GM12801 (cell line): ENCODE results near the gene RFT1.

Source experiments
- TF ChIP-seq, protein P1 (sequence below): IDR thresholded peaks from one replicate; pipeline ENCODE4 v1.5.1; 2011; ENCODE audit warnings: control low read depth; ENCODE audit not compliant: insufficient read length; ENCODE audit errors: extremely low read depth

Gene RFT1

GRCh38 chr3:53039376-53039752, 90.9 kb downstream of the RFT1 start:
- TF ChIP-seq, protein P1, sequence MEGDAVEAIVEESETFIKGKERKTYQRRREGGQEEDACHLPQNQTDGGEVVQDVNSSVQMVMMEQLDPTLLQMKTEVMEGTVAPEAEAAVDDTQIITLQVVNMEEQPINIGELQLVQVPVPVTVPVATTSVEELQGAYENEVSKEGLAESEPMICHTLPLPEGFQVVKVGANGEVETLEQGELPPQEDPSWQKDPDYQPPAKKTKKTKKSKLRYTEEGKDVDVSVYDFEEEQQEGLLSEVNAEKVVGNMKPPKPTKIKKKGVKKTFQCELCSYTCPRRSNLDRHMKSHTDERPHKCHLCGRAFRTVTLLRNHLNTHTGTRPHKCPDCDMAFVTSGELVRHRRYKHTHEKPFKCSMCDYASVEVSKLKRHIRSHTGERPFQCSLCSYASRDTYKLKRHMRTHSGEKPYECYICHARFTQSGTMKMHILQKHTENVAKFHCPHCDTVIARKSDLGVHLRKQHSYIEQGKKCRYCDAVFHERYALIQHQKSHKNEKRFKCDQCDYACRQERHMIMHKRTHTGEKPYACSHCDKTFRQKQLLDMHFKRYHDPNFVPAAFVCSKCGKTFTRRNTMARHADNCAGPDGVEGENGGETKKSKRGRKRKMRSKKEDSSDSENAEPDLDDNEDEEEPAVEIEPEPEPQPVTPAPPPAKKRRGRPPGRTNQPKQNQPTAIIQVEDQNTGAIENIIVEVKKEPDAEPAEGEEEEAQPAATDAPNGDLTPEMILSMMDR: no peak

GRCh38 chr3:53038679-53039375, 91.4 kb downstream of the RFT1 start:
- TF ChIP-seq, protein P1: no peak
